ENCODE data around the gene CDC26.

The CDC26 gene

GRCh38 chr9:113222482-113222841, 52.9 kb downstream of the CDC26 start:
- Histone ChIP-seq H3K9me3 (ENCODE audit: insufficient read depth, low read length) (no peaks in the 10 kb centered on the region), H3K36me3 (ENCODE audit: low read length) (peaks cover 7% of the 10 kb centered on the region; the same call in 1 of the 2 replicates), H2AFZ (ENCODE audit: low read depth, low read length, severe bottlenecking) (no peak overlapping the region), H3K9me2 (replicated peaks; ENCODE audit: insufficient read depth, low read length) (no peaks in the 10 kb centered on the region), H3F3A (ENCODE audit: insufficient read depth) (peaks cover 20% of the 10 kb centered on the region), H3K9ac (ENCODE audit: low read length) (peak overlapping the region; percentile 93), H3K27me3 (ENCODE audit: low read length) (no peaks in the 10 kb centered on the region), H3K4me2 (ENCODE audit: low read depth, low read length, poor library complexity, severe bottlenecking) (peak overlapping the region; percentile 96), H3K79me2 (ENCODE audit: insufficient read depth, low read length) (peaks cover 42% of the 10 kb centered on the region), H3K4me3 (ENCODE audit: insufficient read depth, low read length, poor library complexity, severe bottlenecking) (peak overlapping the region; percentile 89), H4K20me1 (ENCODE audit: low read depth, low read length) (peaks cover 7% of the 10 kb centered on the region; the same call in 1 of the 2 replicates), H3K27ac (ENCODE audit: low read depth, low read length) (no peak overlapping the region)
- no peak for TF ChIP-seq EZH2phosphoT487 (conservative IDR thresholded peaks at IDR 0.05; ENCODE audit: low read length)
- no peak for TF ChIP-seq CTCF (IDR thresholded peaks at IDR 0.05; ENCODE audit: insufficient read depth, low read length, poor library complexity, severe bottlenecking)

- Histone ChIP-seq H3F3A (ENCODE audit: insufficient read depth) (peaks cover 20% of the 10 kb centered on the region), H3K36me3 (ENCODE audit: low read length) (peaks cover 7% of the 10 kb centered on the region; the same call in 1 of the 2 replicates), H3K79me2 (ENCODE audit: insufficient read depth, low read length) (peaks cover 46% of the 10 kb centered on the region), H3K9me3 (ENCODE audit: insufficient read depth, low read length) (no peaks in the 10 kb centered on the region), H3K27me3 (ENCODE audit: low read length) (no peaks in the 10 kb centered on the region), H4K20me1 (ENCODE audit: low read depth, low read length) (peaks cover 7% of the 10 kb centered on the region; the same call in 1 of the 2 replicates), H3K9ac (ENCODE audit: low read length) (peak overlapping the region; percentile 93), H3K4me3 (ENCODE audit: insufficient read depth, low read length, poor library complexity, severe bottlenecking) (peak overlapping the region; percentile 89), H3K4me2 (ENCODE audit: low read depth, low read length, poor library complexity, severe bottlenecking) (peak overlapping the region; percentile 96), H2AFZ (ENCODE audit: low read depth, low read length, severe bottlenecking) (peak overlapping the region; percentile 80), H3K9me2 (replicated peaks; ENCODE audit: insufficient read depth, low read length) (no peaks in the 10 kb centered on the region), H3K27ac (ENCODE audit: low read depth, low read length) (no peak overlapping the region)
- no peak for TF ChIP-seq CTCF (IDR thresholded peaks at IDR 0.05; ENCODE audit: insufficient read depth, low read length, poor library complexity, severe bottlenecking)
Observed at GRCh38 chr9:113221800-113222481, 53.4 kb downstream of the CDC26 start.

GRCh38 chr9:113221003-113221799, 54.2 kb downstream of the CDC26 start, which contains the start of the genes FKBP15 and SLC31A1:
FKBP15 (minus strand) TSS chr9:113221277; CDS start chr9:113221243, 34 bp downstream.
SLC31A1 (plus strand) TSS chr9:113221544; CDS start chr9:113256149, 34,605 bp downstream.
- Histone ChIP-seq H4K20me1 (ENCODE audit: low read depth, low read length) (peaks cover 12% of the 10 kb centered on the region; the same call in 1 of the 2 replicates), H3K27me3 (ENCODE audit: low read length) (no peaks in the 10 kb centered on the region), H3K9ac (ENCODE audit: low read length) (peak within 1 kb of the TSS; percentile 93), H3K9me2 (replicated peaks; ENCODE audit: insufficient read depth, low read length) (no peaks in the 10 kb centered on the region), H3K79me2 (ENCODE audit: insufficient read depth, low read length) (peaks cover 53% of the 10 kb centered on the region), H2AFZ (ENCODE audit: low read depth, low read length, severe bottlenecking) (peak within 1 kb of the TSS; percentile 83), H3K4me3 (ENCODE audit: insufficient read depth, low read length, poor library complexity, severe bottlenecking) (peak within 1 kb of the TSS; percentile 90), H3K36me3 (ENCODE audit: low read length) (peaks cover 7% of the 10 kb centered on the region; the same call in 1 of the 2 replicates), H3K4me2 (ENCODE audit: low read depth, low read length, poor library complexity, severe bottlenecking) (peak within 1 kb of the TSS; percentile 98), H3K9me3 (ENCODE audit: insufficient read depth, low read length) (no peaks in the 10 kb centered on the region), H3F3A (ENCODE audit: insufficient read depth) (peaks cover 20% of the 10 kb centered on the region), H3K27ac (ENCODE audit: low read depth, low read length) (peak within 1 kb of the TSS; percentile 80)
- TF ChIP-seq CTCF (IDR thresholded peaks at IDR 0.05; ENCODE audit: insufficient read depth, low read length, poor library complexity, severe bottlenecking) (no peak), EZH2phosphoT487 (conservative IDR thresholded peaks at IDR 0.05; ENCODE audit: low read length) (no peak)

Data from SU-DHL-6 (cell line).